CD14-positive monocyte (primary cell): ENCODE measurements around the gene BIRC2. TPM values are rescaled to one million over a fixed set of nuclear protein-coding genes. Genes with fewer than 3 reads are reported as not detected.

Experiments used
- DNase-seq, 3 donors: peaks; one replicate each; pipeline ENCODE4 v3.0.0-alpha.2; 2011 to 2022
- H2AFZ ChIP-seq: 2 replicates; pipeline ENCODE4 v1.6.0; 2012; ENCODE audit warnings: mild to moderate bottlenecking, low read depth, low read length, inconsistent platforms; ENCODE audit not compliant: insufficient read depth, poor library complexity, severe bottlenecking
- H3K27ac ChIP-seq, 2 donors: 1 replicate in 1 of 2; 2 replicates in 1 of 2; pipeline ENCODE4 v1.5.1; 2012 to 2013; ENCODE audit warnings: low read length in 2 of 2, control low read depth in 1 of 2, inconsistent platforms in 1 of 2, low read depth in 1 of 2, mild to moderate bottlenecking in 1 of 2
- H3K27me3 ChIP-seq, 2 donors: one replicate each; pipeline versions ENCODE4 v1.6.0 to v1.6.1; 2011 to 2013; ENCODE audit warnings: low read length in 2 of 2; ENCODE audit not compliant: control insufficient read depth in 2 of 2, insufficient read depth in 2 of 2
- H3K36me3 ChIP-seq, 2 donors: replicated peaks in 1 of 2; 1 replicate in 1 of 2; 2 replicates in 1 of 2; pipeline versions ENCODE4 v1.5.1 to v1.6.1; 2012 to 2013; ENCODE audit warnings: low read length in 2 of 2, control low read depth in 1 of 2, inconsistent platforms in 1 of 2, mild to moderate bottlenecking in 1 of 2; ENCODE audit not compliant: insufficient read depth in 2 of 2, control insufficient read depth in 1 of 2
- H3K4me1 ChIP-seq, 2 donors: 1 replicate in 1 of 2; 2 replicates in 1 of 2; pipeline versions ENCODE4 v1.5.1 to v1.6.1; 2012 to 2013; ENCODE audit warnings: low read length in 2 of 2, control low read depth in 1 of 2, inconsistent platforms in 1 of 2, mild to moderate bottlenecking in 1 of 2, moderate library complexity in 1 of 2; ENCODE audit not compliant: insufficient read depth in 2 of 2, control insufficient read depth in 1 of 2
- H3K4me2 ChIP-seq: replicated peaks from 2 replicates; pipeline ENCODE3; 2012; ENCODE audit warnings: low read length, moderate library complexity, mild to moderate bottlenecking; ENCODE audit not compliant: poor library complexity, severe bottlenecking; ENCODE audit errors: extremely low read depth
- H3K4me3 ChIP-seq, 3 experiments: fragments of 200-600 bp in 1 of 3; sonication (generic) in 1 of 3; replicated peaks in 1 of 3; 1 replicate in 2 of 3; 2 replicates in 1 of 3; pipeline ENCODE4 v1.5.1; 2011 to 2013; ENCODE audit warnings: low read length in 3 of 3, mild to moderate bottlenecking in 3 of 3, control low read depth in 2 of 3, low read depth in 2 of 3, inconsistent platforms in 1 of 3, moderate library complexity in 1 of 3
- H3K79me2 ChIP-seq: 2 replicates; pipeline ENCODE4 v1.6.0; 2012; ENCODE audit warnings: mild to moderate bottlenecking, control low read depth, inconsistent platforms, low read length, moderate library complexity; ENCODE audit not compliant: insufficient read depth
- H3K9ac ChIP-seq: 2 replicates; pipeline ENCODE4 v1.6.0; 2017; ENCODE audit warnings: low read length, mild to moderate bottlenecking; ENCODE audit not compliant: insufficient read depth, poor library complexity, severe bottlenecking
- H3K9me3 ChIP-seq, 2 donors: replicated peaks in 1 of 2; 1 replicate in 1 of 2; 2 replicates in 1 of 2; pipeline versions ENCODE4 v1.5.1 to v1.6.1; 2012 to 2013; ENCODE audit warnings: low read length in 2 of 2, control low read depth in 1 of 2; ENCODE audit not compliant: control insufficient read depth in 1 of 2, insufficient read depth in 1 of 2
- H4K20me1 ChIP-seq: 2 replicates; pipeline ENCODE4 v1.6.0; 2012; ENCODE audit warnings: mild to moderate bottlenecking, low read length, control low read depth, moderate library complexity; ENCODE audit not compliant: insufficient read depth
- H3K27ac Mint-ChIP-seq, 7 donors: one replicate each; pipeline ENCODE4 v1.8.0; 2020; ENCODE audit warnings: mild to moderate bottlenecking in 7 of 7, mixed read lengths in 7 of 7, moderate library complexity in 6 of 7, inconsistent platforms in 2 of 7
- H3K27me3 Mint-ChIP-seq, 3 donors: one replicate each; pipeline ENCODE4 v1.8.0; 2021 to 2022; ENCODE audit warnings: low read depth in 3 of 3, mild to moderate bottlenecking in 3 of 3, mixed read lengths in 3 of 3, moderate library complexity in 3 of 3, inconsistent platforms in 1 of 3
- H3K36me3 Mint-ChIP-seq, 2 donors: one replicate each; pipeline ENCODE4 v1.8.0; 2020; ENCODE audit warnings: mixed read lengths in 2 of 2, inconsistent platforms in 1 of 2, mild to moderate bottlenecking in 1 of 2
- H3K4me1 Mint-ChIP-seq: one replicate; pipeline ENCODE4 v1.8.0; 2020; ENCODE audit warnings: mild to moderate bottlenecking, mixed read lengths
- H3K4me3 Mint-ChIP-seq, 2 donors: one replicate each; pipeline ENCODE4 v1.8.0; 2020; ENCODE audit warnings: mild to moderate bottlenecking in 2 of 2, mixed read lengths in 2 of 2, moderate library complexity in 1 of 2
- H3K9me3 Mint-ChIP-seq, 7 donors: one replicate each; pipeline ENCODE4 v1.8.0; 2020 to 2022; ENCODE audit warnings: mixed read lengths in 7 of 7, mild to moderate bottlenecking in 6 of 7, moderate library complexity in 6 of 7, inconsistent platforms in 2 of 7
- WGBS: methylation state at CpG from one replicate; pipeline ENCODE4 v1.1.5; 2013; ENCODE audit warnings: missing lambda C conversion rate; ENCODE audit not compliant: insufficient coverage; 5-methylcytosine and 5-hydroxymethylcytosine counted together
- intact Hi-C, 2 donors: fragments of 100-400 bp; cut with micrococcal nuclease; formaldehyde crosslinking; loops; one replicate each; pipeline versions ENCODE4 v1.15.0 to v1.15.1; 2023
- polyA plus RNA-seq, 3 donors: library from polyadenylated mRNA; depleted of rRNA in 1 of 3; unstranded in 2 of 3; stranded (reverse) in 1 of 3; fragments of 300-500 nt in 2 of 3; fragments of >200 nt in 1 of 3; fragmentation: Illumina TruSeq in 2 of 3; gene quantifications; 1 replicate in 2 of 3; 2 replicates in 1 of 3; pipeline ENCODE4 v1.2.3, GENCODE V29; 2012 to 2021
- TF ChIP-seq, protein P1 (sequence below): fragments of 200-600 bp; IDR thresholded peaks from one replicate; pipeline ENCODE4 v1.8.0; 2022; ENCODE audit warnings: antibody characterized with exemption, mild to moderate bottlenecking

BIRC2 gene
- polyA plus RNA-seq, 3 donors, result 25.3 to 54.7 (median 50.2) TPM

DNA sequence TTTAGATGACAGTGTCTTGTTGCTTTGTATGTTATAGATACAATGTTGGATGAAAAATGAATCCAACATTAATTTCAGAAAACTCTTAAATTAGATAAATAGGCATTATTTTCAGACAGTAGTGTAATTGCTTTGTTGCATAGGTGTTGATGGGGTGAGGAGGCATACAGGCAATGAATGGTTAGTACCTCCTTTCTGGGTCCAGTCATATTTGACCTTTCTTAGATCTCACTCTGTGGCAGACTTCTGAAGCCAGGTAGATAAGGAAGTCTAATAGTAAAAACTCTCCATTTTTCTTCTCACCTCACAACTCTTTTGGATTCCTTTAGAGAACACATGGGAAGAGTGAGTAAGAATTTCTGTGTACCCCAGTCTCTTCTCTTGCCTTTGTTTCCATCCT lies 31.8 kb downstream of the BIRC2 start:
- peaks cover 55 to 83% of the 10 kb centered on the region in 2 donors for H3K36me3 ChIP-seq
- intact Hi-C loops, result no loop called here

DNA sequence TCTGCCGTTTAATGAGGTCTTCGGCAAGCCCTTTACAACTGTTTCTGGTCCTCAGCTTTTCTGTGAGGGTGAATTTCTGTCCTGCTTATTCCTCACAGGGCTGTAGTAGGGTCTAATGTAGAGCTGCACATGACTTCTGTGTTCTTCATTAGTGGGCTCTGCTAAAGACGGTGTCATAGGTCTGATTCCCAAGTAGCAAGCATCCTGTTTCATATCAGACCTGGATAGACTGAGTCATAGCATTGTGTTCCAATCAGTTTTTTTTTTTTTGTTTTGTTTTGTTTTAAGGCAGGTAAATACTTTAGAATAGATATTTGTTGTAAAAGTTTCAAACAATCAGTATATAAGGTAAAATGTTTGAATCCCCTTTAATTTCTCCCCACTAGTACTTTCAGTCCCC lies 35.4 kb downstream of the BIRC2 start:
- Mint-ChIP-seq H3K4me1 (no peaks in the 10 kb centered on the region), H3K36me3 (peaks cover 70 to 82% of the 10 kb centered on the region in 2 donors), H3K4me3 (no peak overlapping the region), H3K9me3 (no peaks in the 10 kb centered on the region), H3K27me3 (no peaks in the 10 kb centered on the region), H3K27ac (peak overlapping the region in 1 of 7 donors; percentile 13)
- Histone ChIP-seq H3K9ac (no peak overlapping the region), H3K4me3 (no peak overlapping the region), H3K4me2 (no peak overlapping the region), H3K9me3 (no peaks in the 10 kb centered on the region), H3K27me3 (no peaks in the 10 kb centered on the region), H3K79me2 (no peaks in the 10 kb centered on the region), H2AFZ (no peak overlapping the region), H3K36me3 (peaks cover 51 to 91% of the 10 kb centered on the region in 2 donors), H4K20me1 (peaks cover 3% of the 10 kb centered on the region), H3K4me1 (no peaks in the 10 kb centered on the region), H3K27ac (no peak overlapping the region)
- no peak for DNase-seq
- WGBS, result 89% methylated on average over 1 of the region's 3 CpGs
- TF ChIP-seq, protein P1, sequence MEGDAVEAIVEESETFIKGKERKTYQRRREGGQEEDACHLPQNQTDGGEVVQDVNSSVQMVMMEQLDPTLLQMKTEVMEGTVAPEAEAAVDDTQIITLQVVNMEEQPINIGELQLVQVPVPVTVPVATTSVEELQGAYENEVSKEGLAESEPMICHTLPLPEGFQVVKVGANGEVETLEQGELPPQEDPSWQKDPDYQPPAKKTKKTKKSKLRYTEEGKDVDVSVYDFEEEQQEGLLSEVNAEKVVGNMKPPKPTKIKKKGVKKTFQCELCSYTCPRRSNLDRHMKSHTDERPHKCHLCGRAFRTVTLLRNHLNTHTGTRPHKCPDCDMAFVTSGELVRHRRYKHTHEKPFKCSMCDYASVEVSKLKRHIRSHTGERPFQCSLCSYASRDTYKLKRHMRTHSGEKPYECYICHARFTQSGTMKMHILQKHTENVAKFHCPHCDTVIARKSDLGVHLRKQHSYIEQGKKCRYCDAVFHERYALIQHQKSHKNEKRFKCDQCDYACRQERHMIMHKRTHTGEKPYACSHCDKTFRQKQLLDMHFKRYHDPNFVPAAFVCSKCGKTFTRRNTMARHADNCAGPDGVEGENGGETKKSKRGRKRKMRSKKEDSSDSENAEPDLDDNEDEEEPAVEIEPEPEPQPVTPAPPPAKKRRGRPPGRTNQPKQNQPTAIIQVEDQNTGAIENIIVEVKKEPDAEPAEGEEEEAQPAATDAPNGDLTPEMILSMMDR, result no peak
- intact Hi-C loops, result no loop called here

More for the DNA sequence above, 31.8 kb downstream of the BIRC2 start:
- no peaks in the 10 kb centered on the region for H3K27me3 ChIP-seq
- H3K79me2 ChIP-seq, result peaks cover 6% of the 10 kb centered on the region
- H3K36me3 Mint-ChIP-seq, result peaks cover 71 to 90% of the 10 kb centered on the region in 2 donors
- H3K9me3 ChIP-seq, result no peaks in the 10 kb centered on the region
- H3K27me3 Mint-ChIP-seq, result peaks cover 0 to 2% (median 0%) of the 10 kb centered on the region in 3 donors
- H3K4me1 ChIP-seq, result no peaks in the 10 kb centered on the region
- no peak overlapping the region for H3K9ac ChIP-seq
- H3K27ac ChIP-seq, result no peak overlapping the region
- no peak for DNase-seq
- H3K4me3 ChIP-seq, result no peak overlapping the region
- no peak overlapping the region for H3K27ac Mint-ChIP-seq
- no peak overlapping the region for H3K4me3 Mint-ChIP-seq
- no peak overlapping the region for H3K4me2 ChIP-seq
- H2AFZ ChIP-seq, result no peak overlapping the region
- TF ChIP-seq, protein P1, result no peak
- no peaks in the 10 kb centered on the region for H3K9me3 Mint-ChIP-seq
- peaks cover 28% of the 10 kb centered on the region for H4K20me1 ChIP-seq
- H3K4me1 Mint-ChIP-seq, result no peaks in the 10 kb centered on the region
